ENCODE data around the gene GLCCI1.

- TF ChIP-seq CTCF (IDR thresholded peaks at IDR 0.05; ENCODE audit: low read depth, low read length) (no peak), EZH2phosphoT487 (IDR thresholded peaks at IDR 0.05; ENCODE audit: low read depth) (no peak)
Observed at GRCh38 chr7:8103282-8103681, 134.7 kb downstream of the GLCCI1 start.
